Gastrocnemius medialis (tissue), 4 donors: ENCODE measurements around the gene TICAM1.

Source experiments
- POLR2A ChIP-seq, 2 donors: fragments of 450-650 bp; IDR thresholded peaks; one replicate each; pipeline ENCODE4 v1.6.1; 2017; ENCODE audit warnings: antibody characterized with exemption in 2 of 2, mild to moderate bottlenecking in 2 of 2, moderate library complexity in 2 of 2
- TF ChIP-seq, protein P1 (sequence below), 5 experiments: fragments of 450-650 bp in 3 of 5; fragments of 200-600 bp in 2 of 5; sonication (generic) in 2 of 5; IDR thresholded peaks in 4 of 5; conservative IDR thresholded peaks in 1 of 5; 1 replicate in 4 of 5; 2 replicates in 1 of 5; pipeline ENCODE4 v1.5.1; 2016 to 2019; ENCODE audit warnings: antibody characterized with exemption in 5 of 5, mild to moderate bottlenecking in 3 of 5, moderate library complexity in 3 of 5

DNA sequence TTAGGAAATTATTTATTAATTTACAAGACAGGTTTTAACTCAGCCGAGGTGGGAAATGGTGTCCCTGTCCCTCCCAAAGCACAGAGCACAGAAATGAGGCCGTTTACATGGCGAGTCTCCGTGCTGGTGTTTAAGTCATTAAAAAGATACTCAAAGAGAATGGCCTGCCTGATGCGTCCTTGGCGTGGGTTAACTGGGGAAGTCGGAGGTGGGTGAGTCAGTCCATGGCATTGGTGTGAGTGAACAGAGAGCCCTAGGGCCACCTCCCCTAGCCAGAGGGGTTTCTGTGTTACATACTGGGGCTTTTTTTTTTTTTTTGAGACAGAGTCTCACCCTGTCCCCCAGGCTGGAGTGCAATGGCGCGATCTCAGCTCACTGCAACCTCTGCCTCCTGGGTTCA lies 36.1 kb downstream of the TICAM1 start:
- no peak for TF ChIP-seq POLR2A (IDR thresholded peaks at IDR 0.05)
- TF ChIP-seq, protein P1, sequence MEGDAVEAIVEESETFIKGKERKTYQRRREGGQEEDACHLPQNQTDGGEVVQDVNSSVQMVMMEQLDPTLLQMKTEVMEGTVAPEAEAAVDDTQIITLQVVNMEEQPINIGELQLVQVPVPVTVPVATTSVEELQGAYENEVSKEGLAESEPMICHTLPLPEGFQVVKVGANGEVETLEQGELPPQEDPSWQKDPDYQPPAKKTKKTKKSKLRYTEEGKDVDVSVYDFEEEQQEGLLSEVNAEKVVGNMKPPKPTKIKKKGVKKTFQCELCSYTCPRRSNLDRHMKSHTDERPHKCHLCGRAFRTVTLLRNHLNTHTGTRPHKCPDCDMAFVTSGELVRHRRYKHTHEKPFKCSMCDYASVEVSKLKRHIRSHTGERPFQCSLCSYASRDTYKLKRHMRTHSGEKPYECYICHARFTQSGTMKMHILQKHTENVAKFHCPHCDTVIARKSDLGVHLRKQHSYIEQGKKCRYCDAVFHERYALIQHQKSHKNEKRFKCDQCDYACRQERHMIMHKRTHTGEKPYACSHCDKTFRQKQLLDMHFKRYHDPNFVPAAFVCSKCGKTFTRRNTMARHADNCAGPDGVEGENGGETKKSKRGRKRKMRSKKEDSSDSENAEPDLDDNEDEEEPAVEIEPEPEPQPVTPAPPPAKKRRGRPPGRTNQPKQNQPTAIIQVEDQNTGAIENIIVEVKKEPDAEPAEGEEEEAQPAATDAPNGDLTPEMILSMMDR (IDR thresholded peaks at IDR 0.05 in 4 of 5, conservative IDR thresholded peaks at IDR 0.05 in 1 of 5) = no peak
